Eye (tissue), 1 donor: ENCODE measurements around the gene TP53BP2.
"Not testable (repeated sequence)": the region's sequence is repeated elsewhere in the genome, so short reads cannot be mapped to it uniquely, and the experiment has no call there.

Experiments used
- DNase-seq: peaks from one replicate; pipeline ENCODE4 v3.0.0-alpha.2; 2015

The TP53BP2 gene

DNA sequence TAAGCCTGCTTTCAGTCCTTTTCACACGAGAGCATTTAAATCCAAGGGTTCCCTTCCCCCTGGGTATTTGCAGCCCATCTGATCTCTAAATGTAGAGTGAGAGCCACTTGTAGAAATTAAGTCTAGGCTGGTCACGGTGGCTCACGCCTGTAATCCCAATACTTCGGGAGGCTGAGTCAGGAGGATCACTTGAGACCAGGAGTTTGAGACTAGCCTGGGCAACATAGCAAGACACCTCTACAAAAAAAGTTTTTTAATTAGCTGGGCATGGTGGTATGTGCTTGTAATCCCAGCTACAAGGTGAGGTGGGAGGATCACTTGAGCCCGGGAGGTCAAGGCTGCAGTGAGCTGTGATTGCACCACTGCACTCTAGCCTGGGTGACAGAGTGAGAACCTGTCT, 109.1 kb downstream of the TP53BP2 start:
- not testable (repeated sequence) for DNase-seq

DNA sequence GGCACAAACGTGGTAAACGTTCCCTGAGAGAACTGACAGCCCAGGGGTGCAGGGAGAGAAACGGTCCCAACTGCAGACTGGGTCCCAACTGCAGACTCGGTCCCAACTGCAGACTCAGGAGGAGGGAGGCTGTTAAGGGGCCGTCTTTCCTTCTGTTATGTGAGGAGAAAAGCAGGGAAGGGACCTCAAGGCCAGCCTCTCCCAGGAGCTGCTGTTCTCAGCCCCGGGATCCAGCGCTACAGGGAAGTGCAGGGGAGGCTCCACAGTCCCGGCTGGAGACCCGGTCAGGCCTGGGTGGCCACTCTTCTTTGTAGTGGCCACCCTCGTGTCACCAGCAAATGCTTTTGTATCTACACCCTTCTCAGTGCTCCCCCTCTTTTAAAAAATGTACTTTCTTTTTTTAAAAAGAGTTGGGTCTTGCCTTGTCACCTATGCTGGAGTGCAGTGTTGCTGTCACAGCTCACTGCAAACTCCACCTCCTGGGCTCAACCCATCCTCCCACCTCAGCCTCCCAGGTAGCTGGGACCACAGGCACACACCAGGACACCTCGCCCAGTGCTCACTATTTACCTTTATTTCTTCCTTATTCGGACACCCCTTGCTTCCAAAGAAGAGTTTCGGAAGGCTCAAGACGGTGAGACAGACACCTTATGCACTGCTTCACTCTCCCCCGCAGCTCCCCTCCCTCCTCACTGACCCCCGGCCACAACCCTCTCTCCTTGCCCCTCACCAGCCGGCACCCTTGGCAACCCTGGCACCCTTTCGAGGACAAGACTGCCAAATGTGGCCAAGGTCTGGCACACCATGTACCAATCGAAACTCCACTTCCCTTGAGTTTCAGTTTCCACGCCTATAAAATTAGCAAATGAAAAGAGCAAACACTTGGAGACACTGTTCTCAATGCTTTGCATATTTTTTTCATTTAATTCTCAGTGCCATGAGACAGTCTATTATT, 111.6 kb downstream of the TP53BP2 start:
- no peak for DNase-seq

DNA sequence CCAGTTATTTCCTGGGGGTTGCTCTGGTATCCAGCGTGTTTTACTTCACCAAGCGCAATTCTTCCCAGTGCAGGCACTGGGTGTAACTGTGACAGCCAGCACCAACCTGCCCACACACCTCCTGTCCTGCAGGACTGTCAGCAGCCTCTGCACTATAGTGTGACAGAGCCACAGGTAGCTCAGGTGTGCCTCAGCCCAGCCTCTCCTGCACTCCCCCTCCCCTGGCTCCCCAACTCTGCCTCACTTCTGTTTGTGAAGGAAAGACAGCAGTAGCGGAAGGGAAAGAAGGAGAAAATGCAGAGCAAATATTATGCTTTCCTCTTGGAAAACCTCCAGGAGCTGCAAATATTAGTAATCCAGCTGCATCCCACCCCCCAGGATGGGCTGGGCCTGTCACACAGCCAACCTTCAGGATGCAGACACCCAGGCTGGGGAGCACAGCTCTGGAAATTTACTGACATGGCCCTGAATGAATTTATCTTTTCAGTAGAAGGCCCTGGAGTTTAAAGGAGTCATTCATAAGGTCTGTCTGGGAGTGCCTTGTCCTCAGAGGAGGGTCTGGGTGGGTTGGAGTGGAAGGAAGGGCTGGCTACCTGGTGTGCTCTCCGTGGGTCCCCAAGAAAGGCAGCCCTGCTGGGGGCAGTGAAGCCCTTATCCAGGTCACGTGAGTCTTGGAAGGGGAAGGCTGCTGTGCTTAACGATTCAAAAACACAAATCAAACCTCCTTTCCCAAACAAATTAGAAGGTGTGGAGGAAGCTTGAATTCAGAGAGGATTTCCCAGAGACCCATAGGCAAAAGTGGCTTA, 112.6 kb downstream of the TP53BP2 start:
- DNase-seq, result no peak

DNA sequence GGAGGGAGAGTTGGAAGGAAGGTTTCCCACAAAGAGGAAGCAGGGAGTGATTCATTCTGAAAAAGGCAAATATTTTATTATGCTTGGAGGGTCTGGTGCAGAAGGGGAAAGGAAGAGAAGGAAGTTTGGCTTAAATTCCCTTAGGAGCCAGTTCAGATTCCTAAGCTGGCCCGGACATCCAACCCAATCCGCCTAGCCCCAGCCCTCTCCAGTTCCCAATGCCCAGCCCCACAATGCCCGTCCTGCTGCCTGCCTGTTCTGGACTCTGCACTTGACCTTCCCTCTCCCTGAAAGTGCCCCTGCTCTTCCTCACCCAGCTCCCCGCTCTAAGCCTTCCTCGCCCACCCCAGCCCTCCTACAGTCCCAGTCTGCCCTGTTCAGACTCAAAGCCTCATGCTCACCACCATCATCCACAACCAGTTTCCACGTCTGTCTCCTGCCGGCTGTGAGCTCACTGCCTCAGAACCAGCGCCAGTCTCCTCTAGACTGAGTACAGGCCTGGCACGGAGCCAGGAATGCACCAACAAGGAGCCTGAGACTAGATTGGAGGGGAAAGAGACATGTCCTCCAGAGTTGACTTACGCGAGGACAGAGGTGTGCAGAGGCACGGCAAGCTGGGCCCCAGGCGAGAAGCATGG, 114.5 kb downstream of the TP53BP2 start:
- DNase-seq, result peak; percentile 61

DNA sequence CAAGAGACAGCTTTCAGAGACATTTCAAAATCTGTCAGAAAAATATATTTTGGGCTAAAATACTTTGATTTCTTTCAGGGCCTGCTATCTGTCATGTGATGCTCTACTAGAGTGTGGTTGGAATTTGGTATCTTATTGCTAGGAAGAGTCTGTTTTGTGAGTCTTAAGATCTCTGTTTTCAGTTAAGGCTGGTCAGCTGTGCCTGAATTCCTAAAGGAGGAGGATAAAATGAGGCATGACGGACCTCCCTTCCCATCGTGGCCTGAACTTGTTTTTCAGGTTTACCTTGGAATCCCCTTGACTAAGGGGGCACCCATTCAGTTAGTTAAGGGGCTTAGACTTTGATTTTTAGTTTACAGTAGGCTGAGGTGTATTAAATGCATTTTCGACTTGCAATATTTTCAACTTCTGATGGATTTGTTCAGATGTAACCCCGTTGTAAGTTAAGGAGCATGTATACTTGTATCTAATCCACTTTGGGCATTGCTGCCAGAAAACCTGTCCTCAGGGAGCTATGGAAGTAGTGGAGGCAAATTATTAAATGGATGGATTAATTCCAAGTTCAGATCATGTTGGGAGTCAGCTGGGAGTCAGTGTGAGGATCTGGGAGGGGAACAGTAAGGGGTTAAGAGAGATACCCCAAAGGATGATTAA, 115.1 kb downstream of the TP53BP2 start:
- no peak for DNase-seq

DNA sequence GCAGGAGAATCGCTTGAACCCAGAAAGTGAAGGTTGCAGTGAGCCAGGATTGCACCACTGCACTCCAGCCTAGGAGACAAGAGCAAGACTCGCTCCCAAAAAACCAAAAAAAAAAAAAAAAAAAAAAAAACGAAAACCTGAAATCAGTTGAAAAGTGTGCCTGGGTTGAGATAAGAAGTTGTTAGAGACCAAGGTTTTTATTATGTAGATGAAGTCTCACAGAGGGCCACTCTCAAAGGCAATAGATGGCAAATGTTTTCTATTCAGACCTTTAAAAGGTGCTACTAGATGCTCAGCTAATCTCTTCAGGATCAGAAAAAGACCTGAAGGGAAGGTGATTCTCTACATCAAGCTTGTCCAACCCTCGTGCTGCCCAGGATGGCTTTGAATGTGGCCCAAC, 115.8 kb downstream of the TP53BP2 start:
- DNase-seq, result no peak
